ENCODE measurements around the gene USP11.

Gene USP11

DNA sequence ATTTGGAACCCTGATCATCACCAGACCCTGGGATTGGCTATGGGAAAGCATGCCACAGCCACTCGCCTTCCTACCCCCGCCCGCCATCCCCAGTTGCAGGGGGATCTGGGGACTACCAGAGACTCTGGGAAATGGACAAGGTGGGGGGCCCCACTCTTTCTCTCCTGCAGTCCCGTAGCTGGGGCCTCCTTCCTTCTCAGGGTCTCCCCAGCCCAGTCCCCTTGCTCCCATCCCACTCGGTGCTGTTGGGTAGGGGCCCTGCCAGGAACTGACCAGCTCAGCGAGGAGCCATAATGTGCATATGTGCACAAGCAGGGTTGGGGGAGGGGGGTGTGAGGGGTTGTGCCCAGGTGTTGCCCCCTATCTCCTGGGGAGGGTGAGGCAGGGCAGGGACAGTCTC, 3.4 kb upstream of the USP11 start:
- TF ChIP-seq, protein P1, sequence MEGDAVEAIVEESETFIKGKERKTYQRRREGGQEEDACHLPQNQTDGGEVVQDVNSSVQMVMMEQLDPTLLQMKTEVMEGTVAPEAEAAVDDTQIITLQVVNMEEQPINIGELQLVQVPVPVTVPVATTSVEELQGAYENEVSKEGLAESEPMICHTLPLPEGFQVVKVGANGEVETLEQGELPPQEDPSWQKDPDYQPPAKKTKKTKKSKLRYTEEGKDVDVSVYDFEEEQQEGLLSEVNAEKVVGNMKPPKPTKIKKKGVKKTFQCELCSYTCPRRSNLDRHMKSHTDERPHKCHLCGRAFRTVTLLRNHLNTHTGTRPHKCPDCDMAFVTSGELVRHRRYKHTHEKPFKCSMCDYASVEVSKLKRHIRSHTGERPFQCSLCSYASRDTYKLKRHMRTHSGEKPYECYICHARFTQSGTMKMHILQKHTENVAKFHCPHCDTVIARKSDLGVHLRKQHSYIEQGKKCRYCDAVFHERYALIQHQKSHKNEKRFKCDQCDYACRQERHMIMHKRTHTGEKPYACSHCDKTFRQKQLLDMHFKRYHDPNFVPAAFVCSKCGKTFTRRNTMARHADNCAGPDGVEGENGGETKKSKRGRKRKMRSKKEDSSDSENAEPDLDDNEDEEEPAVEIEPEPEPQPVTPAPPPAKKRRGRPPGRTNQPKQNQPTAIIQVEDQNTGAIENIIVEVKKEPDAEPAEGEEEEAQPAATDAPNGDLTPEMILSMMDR (IDR thresholded peaks at IDR 0.05; ENCODE audit: insufficient read depth, low read depth, low read length, missing control alignments) = no peak
- no peak for DNase-seq (ENCODE audit: low read depth)
- H3K4me3 ChIP-seq (ENCODE audit: low read length) = no peak overlapping the region

DNA sequence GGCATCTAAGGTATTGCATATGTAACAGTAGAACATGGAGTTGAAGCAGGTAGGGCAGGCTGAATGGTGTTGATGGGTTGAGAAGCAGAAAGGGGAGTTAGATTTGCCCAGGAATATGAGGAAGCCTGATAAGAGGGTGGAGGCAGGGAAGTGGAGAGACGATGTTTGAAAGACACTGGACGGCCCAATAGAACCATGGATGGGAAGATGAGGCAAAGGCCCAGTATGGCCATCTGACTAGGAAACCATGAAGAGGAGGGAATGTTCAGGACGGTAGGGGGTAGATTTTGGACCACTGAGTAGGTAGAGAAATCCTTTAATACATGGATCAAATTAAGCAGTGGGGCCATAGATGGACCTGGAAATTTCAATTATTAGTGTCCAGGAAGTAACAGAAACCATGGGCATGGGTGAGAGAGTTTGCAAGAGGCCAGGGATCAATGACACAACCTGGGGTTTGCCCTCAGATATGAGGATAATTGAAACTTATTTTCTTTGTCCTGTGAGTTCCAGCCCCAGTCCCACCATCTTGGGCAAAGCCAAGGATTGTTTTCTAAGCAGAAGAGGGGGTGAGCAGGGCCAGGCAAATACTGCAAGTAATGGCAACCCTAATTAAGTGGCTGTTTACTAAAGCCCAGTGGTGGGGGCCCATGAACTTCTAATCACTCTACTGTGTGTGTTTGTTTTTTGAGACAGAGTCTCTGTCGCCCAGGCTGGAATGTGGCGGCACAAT, 2.5 kb upstream of the USP11 start:
- no peak overlapping the region for H3K4me3 ChIP-seq (ENCODE audit: low read length)
- TF ChIP-seq, protein P1 (IDR thresholded peaks at IDR 0.05; ENCODE audit: insufficient read depth, low read depth, low read length, missing control alignments) = no peak
- DNase-seq (ENCODE audit: low read depth) = no peak

DNA sequence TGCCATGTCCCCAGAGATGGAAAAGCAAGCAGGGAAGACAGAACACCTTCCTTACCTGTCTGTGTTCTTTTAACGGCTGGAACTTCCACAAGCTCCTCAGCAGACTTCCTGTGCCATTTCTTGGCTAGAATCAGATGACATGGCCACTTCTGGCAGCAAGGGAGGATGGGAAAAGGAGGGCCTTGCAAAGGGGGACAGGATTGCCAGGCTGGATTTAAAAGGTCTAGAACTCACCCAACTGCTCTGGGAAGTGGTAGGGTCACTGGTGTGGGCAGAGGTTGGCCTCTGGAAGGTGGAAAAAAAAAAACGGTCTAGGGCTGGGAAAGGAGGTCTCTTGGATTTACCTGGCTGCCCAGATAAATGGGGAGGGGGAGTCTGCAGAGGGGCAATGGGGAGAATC, 1.6 kb upstream of the USP11 start:
- TF ChIP-seq, protein P1 (IDR thresholded peaks at IDR 0.05; ENCODE audit: insufficient read depth, low read depth, low read length, missing control alignments) = no peak
- DNase-seq (ENCODE audit: low read depth) = no peak

DNA sequence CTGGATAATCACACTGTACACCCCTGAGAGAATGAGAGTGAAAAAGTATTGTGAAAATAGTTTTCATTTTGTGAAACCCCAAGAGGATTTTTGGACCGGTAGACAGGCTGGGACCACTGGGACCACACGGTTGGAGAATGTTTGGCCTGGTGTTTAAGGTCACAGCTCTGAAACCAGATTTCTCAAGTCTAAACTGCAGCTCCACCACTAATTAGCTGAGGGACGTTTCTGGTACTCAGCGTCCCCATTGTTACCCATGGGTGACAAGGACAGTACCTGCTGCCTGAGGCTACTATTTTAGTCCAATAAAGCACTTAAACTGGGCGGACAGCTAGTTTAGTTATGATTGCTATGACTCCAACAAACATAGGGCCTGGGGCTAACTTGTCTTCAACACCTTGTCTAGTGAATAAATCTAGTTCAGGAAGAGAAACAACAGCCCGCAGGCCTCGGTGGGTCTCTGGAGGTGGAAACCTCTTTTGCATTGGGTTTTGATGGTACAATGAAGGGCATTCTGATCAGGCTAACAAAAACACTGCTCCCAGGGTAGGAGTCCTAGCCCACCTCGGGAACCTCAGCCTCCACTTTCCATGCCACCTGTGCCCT, 509 bp upstream of the USP11 start:
- TF ChIP-seq, protein P1 (IDR thresholded peaks at IDR 0.05; ENCODE audit: insufficient read depth, low read depth, low read length, missing control alignments) = no peak
- peak; percentile 46 for DNase-seq (ENCODE audit: low read depth)
- H3K4me3 ChIP-seq (ENCODE audit: low read length) = peak overlapping the region; percentile 55

More for the DNA sequence above, 1.6 kb upstream of the USP11 start:
- H3K4me3 ChIP-seq (ENCODE audit: low read length) = no peak overlapping the region

DNA sequence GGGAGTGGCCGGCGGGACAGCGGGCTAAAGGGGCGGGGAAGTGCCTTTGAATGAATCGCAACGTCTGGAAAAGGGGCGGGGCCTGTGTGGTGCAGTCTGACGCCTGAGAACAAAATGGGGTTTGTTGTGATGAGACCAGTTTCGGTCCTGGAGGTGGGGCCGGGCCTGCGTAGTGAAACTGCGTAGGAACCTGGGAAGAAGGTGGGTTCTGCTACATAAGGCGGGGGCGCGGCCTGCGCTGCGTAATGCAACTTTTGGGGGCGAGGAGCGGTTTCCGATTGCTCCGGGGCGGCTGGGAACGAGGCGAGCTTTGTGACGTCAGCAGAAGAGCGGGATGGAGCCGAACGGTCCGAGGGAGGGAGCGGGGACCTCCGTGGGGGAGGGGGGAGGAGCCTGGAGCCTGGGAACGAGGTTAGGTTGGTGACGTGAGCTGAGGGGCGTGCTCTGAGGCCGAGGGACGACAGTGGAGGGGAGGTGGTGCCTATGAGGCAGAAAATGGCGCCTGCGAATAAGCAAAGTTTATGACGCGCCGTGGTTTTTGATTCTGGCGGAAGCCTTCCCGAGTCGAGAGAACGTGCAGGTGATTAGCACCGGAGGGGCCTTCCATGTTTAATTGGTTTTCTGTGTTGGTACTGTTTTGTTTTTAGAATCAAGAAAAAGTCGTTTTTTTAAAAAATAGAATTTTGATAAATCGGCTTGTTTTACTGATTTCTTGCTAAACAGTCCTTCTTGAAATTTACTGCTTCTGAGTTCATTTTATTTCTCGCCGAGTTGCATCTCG, 714 bp downstream of the USP11 start:
- TF ChIP-seq, protein P1 (IDR thresholded peaks at IDR 0.05; ENCODE audit: insufficient read depth, low read depth, low read length, missing control alignments) = no peak
- DNase-seq (ENCODE audit: low read depth) = peak; percentile 97
- H3K4me3 ChIP-seq (ENCODE audit: low read length) = peak overlapping the region; percentile 57

DNA sequence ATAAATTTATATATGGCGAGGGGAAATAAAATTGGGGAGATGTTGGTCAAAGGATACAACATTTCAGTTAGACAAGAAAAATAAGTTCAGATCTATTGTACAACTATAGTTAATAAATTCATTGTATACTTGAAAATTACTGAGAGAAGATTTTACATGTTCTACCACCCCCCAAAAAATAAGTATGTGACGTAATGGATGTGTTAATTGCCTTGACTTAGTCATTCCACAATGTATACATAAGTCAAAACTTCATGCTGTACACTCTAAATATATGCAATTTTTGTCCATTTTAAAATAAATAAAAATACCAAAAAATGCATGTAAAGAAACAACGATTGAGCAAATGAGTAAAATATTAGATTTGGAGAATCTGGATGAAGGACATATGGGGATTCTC, 1.8 kb downstream of the USP11 start:
- TF ChIP-seq, protein P1 (IDR thresholded peaks at IDR 0.05; ENCODE audit: insufficient read depth, low read depth, low read length, missing control alignments) = no peak
- peak overlapping the region; percentile 57 for H3K4me3 ChIP-seq (ENCODE audit: low read length)
- peak; percentile 36 for DNase-seq (ENCODE audit: low read depth)

Measured in epithelial cell of esophagus (primary cell).